WTC11 (cell line): ENCODE results near the gene PRKCB. TPM values are rescaled to one million over a fixed set of nuclear protein-coding genes. Genes with fewer than 3 reads are reported as not detected.

Experiments
- ATAC-seq: fragments of 200-7000 bp; cut with Tn5 transposase; 2 replicates; pipeline ENCODE4 v1.10.0; 2021; ENCODE audit warnings: mild to moderate bottlenecking, moderate library complexity
- CTCF ChIA-PET: fragments of 300-600 bp; sonication (Branson Sonifier 250); formaldehyde crosslinking; loops from one replicate; lab custom pipeline; 2021; ENCODE audit warnings: antibody characterized with exemption; lab: Charles Lee
- POLR2A ChIA-PET: fragments of 350-600 bp; sonication (Branson Sonifier 250); formaldehyde crosslinking; loops from one replicate; lab custom pipeline; 2021; ENCODE audit warnings: antibody characterized with exemption; lab: Charles Lee
- DNase-seq: peaks from one replicate; pipeline ENCODE4 v3.0.0; 2021; ENCODE audit warnings: low spot score
- H3K27ac Mint-ChIP-seq: 2 replicates; pipeline ENCODE4 v1.8.0; 2021; ENCODE audit warnings: mixed read lengths
- H3K27me3 Mint-ChIP-seq: 2 replicates; pipeline ENCODE4 v1.8.0; 2021; ENCODE audit warnings: low read depth, mild to moderate bottlenecking, moderate library complexity, mixed read lengths
- H3K36me3 Mint-ChIP-seq: 2 replicates; pipeline ENCODE4 v1.8.0; 2021; ENCODE audit warnings: mixed read lengths
- H3K4me1 Mint-ChIP-seq: 2 replicates; pipeline ENCODE4 v1.8.0; 2022; ENCODE audit warnings: mixed read lengths
- H3K4me3 Mint-ChIP-seq: 2 replicates; pipeline ENCODE4 v1.8.0; 2021; ENCODE audit warnings: mild to moderate bottlenecking, moderate library complexity, mixed read lengths
- H3K9me3 Mint-ChIP-seq: 2 replicates; pipeline ENCODE4 v1.8.0; 2021; ENCODE audit warnings: mixed read lengths
- ATF2 ChIP-seq: sonication (generic); formaldehyde crosslinking; IDR thresholded peaks from 2 replicates; pipeline ENCODE4 v1.8.1; 2022; ENCODE audit warnings: low read depth, missing genetic modification reagents, borderline replicate concordance
- CDX4 ChIP-seq: fragments of 250-450 bp; sonication (Bioruptor Pico); IDR thresholded peaks from 2 replicates; pipeline ENCODE4 v1.9.0; 2021; ENCODE audit warnings: moderate library complexity, mild to moderate bottlenecking, inconsistent platforms, borderline replicate concordance
- EMX1 ChIP-seq: fragments of 250-450 bp; sonication (Bioruptor Pico); IDR thresholded peaks from 2 replicates; pipeline ENCODE4 v1.8.0; 2021; ENCODE audit warnings: mild to moderate bottlenecking
- FOXJ3 ChIP-seq: sonication (generic); formaldehyde crosslinking; IDR thresholded peaks from 2 replicates; pipeline ENCODE4 v1.9.0; 2021; ENCODE audit warnings: missing genetic modification reagents, mild to moderate bottlenecking, borderline replicate concordance
- FOXP4 ChIP-seq: sonication (generic); formaldehyde crosslinking; IDR thresholded peaks from 2 replicates; pipeline ENCODE4 v1.8.0; 2022; ENCODE audit warnings: mild to moderate bottlenecking, missing genetic modification reagents
- GRHL2 ChIP-seq: fragments of 250-450 bp; sonication (Bioruptor Pico); IDR thresholded peaks from 2 replicates; pipeline ENCODE4 v1.8.0; 2022; ENCODE audit warnings: mild to moderate bottlenecking, moderate library complexity; ENCODE audit not compliant: insufficient replicate concordance, severe bottlenecking
- GTF2I ChIP-seq: fragments of 250-450 bp; sonication (Bioruptor Pico); conservative IDR thresholded peaks from 2 replicates; pipeline ENCODE4 v1.4.0; 2021; ENCODE audit warnings: mild to moderate bottlenecking
- HMGA2 ChIP-seq: fragments of 250-450 bp; sonication (Bioruptor Pico); IDR thresholded peaks from 2 replicates; pipeline ENCODE4 v1.4.0; 2021; ENCODE audit warnings: mild to moderate bottlenecking, moderate library complexity
- HMGXB4 ChIP-seq: sonication (generic); formaldehyde crosslinking; IDR thresholded peaks from 2 replicates; pipeline ENCODE4 v1.8.1; 2023; ENCODE audit warnings: mild to moderate bottlenecking, moderate library complexity, missing genetic modification reagents
- KAT7 ChIP-seq: sonication (generic); formaldehyde crosslinking; IDR thresholded peaks from 2 replicates; pipeline ENCODE4 v1.8.1; 2023; ENCODE audit warnings: missing genetic modification reagents, mild to moderate bottlenecking, borderline replicate concordance
- NFE2L1 ChIP-seq: sonication (generic); formaldehyde crosslinking; IDR thresholded peaks from 2 replicates; pipeline ENCODE4 v1.8.1; 2023; ENCODE audit warnings: missing genetic modification reagents
- NR1H2 ChIP-seq: sonication (generic); formaldehyde crosslinking; IDR thresholded peaks from 2 replicates; pipeline ENCODE4 v1.9.0; 2021; ENCODE audit warnings: mild to moderate bottlenecking, moderate library complexity, missing genetic modification reagents
- PREB ChIP-seq: sonication (generic); formaldehyde crosslinking; IDR thresholded peaks from 2 replicates; pipeline ENCODE4 v1.8.1; 2022; ENCODE audit warnings: mild to moderate bottlenecking, missing genetic modification reagents, moderate library complexity, borderline replicate concordance
- SOX15 ChIP-seq: fragments of 250-450 bp; sonication (Bioruptor Pico); IDR thresholded peaks from 2 replicates; pipeline ENCODE4 v1.9.0; 2021; ENCODE audit warnings: mild to moderate bottlenecking
- TEAD4 ChIP-seq: sonication (generic); formaldehyde crosslinking; IDR thresholded peaks from 2 replicates; pipeline ENCODE4 v1.8.0; 2022; ENCODE audit warnings: mild to moderate bottlenecking, missing genetic modification reagents
- ZNF121 ChIP-seq: sonication (generic); formaldehyde crosslinking; IDR thresholded peaks from 2 replicates; pipeline ENCODE4 v1.8.0; 2023; ENCODE audit warnings: missing genetic modification reagents
- ZNF138 ChIP-seq: sonication (generic); formaldehyde crosslinking; conservative IDR thresholded peaks from 2 replicates; pipeline ENCODE4 v1.8.1; 2022; ENCODE audit warnings: mild to moderate bottlenecking, moderate library complexity, missing genetic modification reagents
- ZNF423 ChIP-seq: fragments of 250-450 bp; sonication (Bioruptor Pico); IDR thresholded peaks from 2 replicates; pipeline ENCODE4 v2.1.2; 2022; ENCODE audit warnings: mild to moderate bottlenecking, moderate library complexity
- ZNF512 ChIP-seq: sonication (generic); formaldehyde crosslinking; IDR thresholded peaks from 2 replicates; pipeline ENCODE4 v1.8.1; 2022; ENCODE audit warnings: missing genetic modification reagents, borderline replicate concordance
- ZNF532 ChIP-seq: fragments of 250-450 bp; sonication (Bioruptor Pico); IDR thresholded peaks from 2 replicates; pipeline ENCODE4 v1.9.0; 2021; ENCODE audit warnings: mild to moderate bottlenecking, borderline replicate concordance
- total RNA-seq: library from RNA; stranded (reverse); gene quantifications from 3 replicates; pipeline ENCODE4 v1.2.3, GENCODE V29; 2021

PRKCB gene
- total RNA-seq, 1 experiment from 2014 or later: 6.9 TPM

GRCh38 chr16:23802776-23803175 lies 33.0 kb upstream of the PRKCB start:
- Mint-ChIP-seq H3K36me3 (no peaks in the 10 kb centered on the region; the same call in 1 of the 2 replicates), H3K27ac (no peak overlapping the region), H3K4me3 (no peak overlapping the region), H3K9me3 (peaks cover 1% of the 10 kb centered on the region; the same call in 1 of the 2 replicates), H3K27me3 (peaks cover 2% of the 10 kb centered on the region), H3K4me1 (peaks cover 4% of the 10 kb centered on the region; the same call in 1 of the 2 replicates)
- ChIA-PET POLR2A (no interaction called here), CTCF (interaction anchor here (0.6 to 4.6 kb wide), 32 partner anchors 10 to 701 kb away, joined by 3 to 65 read pairs (median 4); partner anchors contain the start of genes CHP2, PLK1 and PRKCB)
- TF ChIP-seq KAT7 (CRISPR knock-in tag) (no peak), GRHL2 (CRISPR knock-in tag) (no peak), ATF2 (CRISPR knock-in tag) (no peak), FOXP4 (CRISPR knock-in tag) (no peak), NFE2L1 (CRISPR knock-in tag) (no peak), TEAD4 (CRISPR knock-in tag) (no peak), EMX1 (CRISPR knock-in tag) (no peak), ZNF512 (CRISPR knock-in tag) (no peak), GTF2I (no peak), SOX15 (CRISPR knock-in tag) (no peak), ZNF423 (CRISPR knock-in tag) (no peak), PREB (CRISPR knock-in tag) (no peak), FOXJ3 (CRISPR knock-in tag) (no peak), ZNF532 (no peak), CDX4 (CRISPR knock-in tag) (no peak), HMGA2 (CRISPR knock-in tag) (no peak), ZNF121 (CRISPR knock-in tag) (no peak), HMGXB4 (CRISPR knock-in tag) (no peak), NR1H2 (CRISPR knock-in tag) (no peak), ZNF138 (no peak)
- ATAC-seq (no peak), DNase-seq (no peak)
